ENCODE results near the gene WNK2.

DNA sequence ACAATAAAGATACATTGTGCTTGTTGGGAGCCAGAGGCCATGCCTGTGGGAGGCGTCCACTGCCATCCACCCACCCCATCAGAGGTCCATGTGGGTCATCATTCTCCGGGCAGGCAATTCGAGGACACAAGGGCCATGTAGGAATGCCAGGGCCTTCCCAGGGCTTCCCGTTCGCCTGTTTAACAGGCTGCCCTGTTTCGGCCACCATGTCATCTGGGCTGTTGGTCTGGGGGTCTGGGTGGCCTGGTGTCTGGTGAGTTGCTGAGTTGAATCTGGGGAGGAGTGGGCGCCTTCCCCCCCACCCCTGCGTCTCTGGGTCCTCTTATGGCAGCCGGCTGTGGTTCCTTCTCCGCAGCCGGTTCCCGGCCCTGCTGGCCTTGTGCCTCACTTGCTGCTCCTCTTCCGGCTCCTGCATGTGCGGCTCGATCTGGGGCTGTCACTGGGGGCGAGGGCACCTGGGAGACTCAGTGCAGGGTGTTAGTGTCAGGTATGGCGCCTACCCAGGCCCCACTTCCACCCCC, 117.4 kb downstream of the WNK2 start:
- TF ChIP-seq POLR2AphosphoS5 (IDR thresholded peaks at IDR 0.05; ENCODE audit: borderline replicate concordance, low read depth, low read length) (no peak), EZH2 (IDR thresholded peaks at IDR 0.05) (no peak), FOXP2 (optimal IDR thresholded peaks at IDR 0.05; ENCODE audit: control extremely low read depth, extremely low read length, insufficient read depth) (no peak)
